Activated naive CD8-positive, alpha-beta T cell treated with anti-CD3 and anti-CD28 coated beads for 36 hours (primary cell): ENCODE results near the gene SMPD4. TPM values are rescaled to one million over a fixed set of nuclear protein-coding genes. Genes with fewer than 3 reads are reported as not detected.
"Not testable (repeated sequence)": the region's sequence is repeated elsewhere in the genome, so short reads cannot be mapped to it uniquely, and the experiment has no call there.

Experiments used
- DNase-seq: peaks from one replicate; pipeline ENCODE4 v3.0.0; 2021
- H3K27ac Mint-ChIP-seq: one replicate; pipeline ENCODE4 v1.8.0; 2022; ENCODE audit warnings: mild to moderate bottlenecking, moderate library complexity, mixed read lengths
- H3K27me3 Mint-ChIP-seq: one replicate; pipeline ENCODE4 v1.8.0; 2022; ENCODE audit warnings: mild to moderate bottlenecking, mixed read lengths
- H3K36me3 Mint-ChIP-seq: one replicate; pipeline ENCODE4 v1.8.0; 2021; ENCODE audit warnings: mild to moderate bottlenecking, mixed read lengths
- H3K4me1 Mint-ChIP-seq: one replicate; pipeline ENCODE4 v1.8.0; 2021; ENCODE audit warnings: mixed read lengths
- H3K4me3 Mint-ChIP-seq: one replicate; pipeline ENCODE4 v1.8.0; 2022; ENCODE audit warnings: mild to moderate bottlenecking, moderate library complexity, mixed read lengths
- H3K9me3 Mint-ChIP-seq: one replicate; pipeline ENCODE4 v1.8.0; 2022; ENCODE audit warnings: mixed read lengths
- total RNA-seq, 2 experiments: library from RNA; stranded (reverse); gene quantifications; one replicate each; pipeline ENCODE4 v1.2.3, GENCODE V29; 2021

Gene SMPD4
- total RNA-seq, 2 experiments from 2014 or later: 109 to 110 TPM

DNA sequence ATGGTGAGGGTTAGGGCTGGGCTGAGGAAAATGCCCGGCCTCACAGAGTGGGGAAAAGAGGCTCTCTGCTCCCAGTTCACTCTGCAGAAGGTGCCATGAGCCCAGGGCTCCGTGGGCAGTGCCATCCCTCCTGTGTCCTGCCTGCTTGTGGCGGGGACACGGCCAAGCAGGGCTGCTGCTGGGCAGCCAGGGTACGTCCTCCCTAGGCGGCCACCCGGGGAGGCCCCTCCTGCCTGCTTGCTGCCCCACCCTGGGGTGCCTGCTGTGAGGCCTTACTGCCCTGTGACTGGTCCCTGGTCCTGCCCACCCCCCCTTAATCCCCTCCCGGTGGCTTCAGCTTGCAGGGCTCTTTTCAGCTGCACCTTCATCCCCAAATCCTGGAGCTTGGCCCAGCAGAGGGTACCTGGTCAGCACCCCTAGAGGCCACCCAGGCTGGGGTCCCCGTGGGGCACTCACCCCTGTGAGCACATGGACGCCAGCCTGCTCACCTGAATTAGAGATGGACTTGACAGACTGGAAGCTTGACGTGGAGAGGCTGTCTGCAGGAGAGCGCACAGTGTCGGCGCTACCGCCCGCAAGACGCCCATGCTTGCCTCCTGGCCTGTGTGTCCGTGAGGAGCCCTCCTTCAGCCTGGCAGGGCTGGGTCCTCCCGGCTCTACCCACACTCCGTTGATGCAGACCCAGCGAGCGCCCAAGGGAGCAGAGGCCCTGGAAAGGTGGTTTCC is 39.6 kb downstream of the SMPD4 start:
- H3K4me3 Mint-ChIP-seq, H3K27ac Mint-ChIP-seq, H3K36me3 Mint-ChIP-seq, H3K27me3 Mint-ChIP-seq, H3K4me1 Mint-ChIP-seq, DNase-seq, H3K9me3 Mint-ChIP-seq: not testable (repeated sequence)

DNA sequence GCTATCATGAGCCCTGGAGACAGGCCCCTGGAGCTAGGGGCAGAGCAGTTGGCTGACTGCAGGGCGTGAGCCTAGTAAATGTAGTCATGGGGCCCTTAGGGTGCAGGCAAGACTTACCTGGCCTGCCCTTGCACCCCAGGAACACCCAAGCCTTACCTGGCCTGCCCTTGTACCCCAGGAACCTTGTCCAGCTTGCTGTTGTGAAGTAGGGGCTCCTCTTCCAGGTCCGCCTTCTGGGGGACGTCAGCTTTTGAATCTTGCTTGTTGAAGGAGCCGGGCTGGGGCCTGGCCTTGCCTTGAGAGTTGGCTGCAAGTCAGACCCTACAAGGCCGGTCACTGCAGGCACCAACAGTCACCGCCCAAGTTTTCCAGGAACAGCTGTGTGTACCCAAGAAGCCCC is 40.4 kb downstream of the SMPD4 start:
- H3K4me3 Mint-ChIP-seq, H3K27ac Mint-ChIP-seq: not testable (repeated sequence)

DNA sequence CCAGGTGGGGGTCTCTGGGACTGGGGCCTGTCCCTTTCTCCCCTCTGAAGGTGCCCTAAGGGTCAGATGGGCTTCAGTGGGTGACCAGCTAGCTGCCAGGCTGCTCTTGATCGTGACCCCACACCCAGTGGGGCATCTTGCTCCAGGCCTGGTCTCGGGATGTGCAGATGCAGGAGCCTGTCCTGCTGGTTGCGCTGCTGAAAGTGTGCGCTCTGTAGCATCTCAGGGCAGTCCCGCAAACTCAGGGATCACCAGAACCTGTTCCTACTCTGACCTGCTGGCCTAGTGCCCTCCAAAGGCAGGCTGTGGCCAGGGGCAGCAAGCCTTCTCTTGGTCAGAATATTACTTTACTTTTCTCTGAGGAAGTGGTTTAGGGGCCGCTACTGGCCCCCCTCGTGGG is 40.9 kb downstream of the SMPD4 start:
- not testable (repeated sequence) for H3K4me3 Mint-ChIP-seq, H3K36me3 Mint-ChIP-seq, H3K9me3 Mint-ChIP-seq, H3K27me3 Mint-ChIP-seq, H3K4me1 Mint-ChIP-seq, H3K27ac Mint-ChIP-seq, DNase-seq

More for the DNA sequence above, 40.4 kb downstream of the SMPD4 start:
- H3K27me3 Mint-ChIP-seq, H3K9me3 Mint-ChIP-seq, DNase-seq, H3K4me1 Mint-ChIP-seq, H3K36me3 Mint-ChIP-seq: not testable (repeated sequence)

DNA sequence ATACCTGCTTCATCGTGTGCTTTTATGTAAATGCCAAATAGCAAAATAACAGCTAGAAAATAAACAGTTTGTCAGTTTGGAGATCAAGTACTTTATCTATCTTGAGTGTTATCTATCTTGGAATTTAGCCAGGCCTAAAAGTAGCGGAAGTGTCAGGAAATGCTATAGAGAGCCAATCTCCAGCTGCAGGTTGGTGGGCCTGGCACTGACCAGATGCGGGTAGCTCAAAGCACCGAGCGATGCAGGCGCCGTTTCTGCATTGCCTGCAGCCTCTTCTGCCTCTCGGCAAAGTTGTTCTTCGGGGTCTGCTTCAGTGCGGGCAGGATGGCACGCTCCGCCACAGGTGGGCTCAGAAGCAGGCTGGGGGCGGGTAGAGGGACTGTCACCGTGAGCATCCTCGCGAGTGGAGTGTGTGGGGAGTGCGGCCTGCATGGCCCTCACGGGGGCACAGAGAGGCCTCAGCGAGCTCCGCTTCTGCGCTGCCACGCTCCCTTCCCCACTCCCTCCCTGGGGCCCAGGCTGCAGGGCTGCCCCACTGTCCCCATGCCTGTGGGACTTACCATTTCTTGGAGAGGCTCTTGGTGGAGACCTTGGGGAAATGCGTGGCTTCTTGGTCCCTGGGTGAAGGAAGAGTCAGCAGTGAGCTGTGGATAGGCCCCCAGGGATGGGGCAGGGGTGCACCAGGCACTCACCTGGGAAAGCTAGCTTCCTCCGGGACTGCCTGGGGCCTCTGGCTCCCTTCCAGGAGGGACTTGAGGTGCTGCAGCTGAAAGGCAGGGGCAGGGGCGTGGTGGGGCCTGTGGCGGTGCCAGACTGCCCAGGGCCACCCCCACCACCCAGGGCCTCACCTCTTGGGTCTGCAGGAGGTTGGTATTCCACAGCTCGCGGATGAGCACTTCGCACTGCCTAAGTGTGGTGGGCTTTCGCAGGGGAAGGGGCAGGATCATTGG is 41.8 kb downstream of the SMPD4 start:
- H3K4me3 Mint-ChIP-seq, DNase-seq, H3K4me1 Mint-ChIP-seq, H3K9me3 Mint-ChIP-seq, H3K36me3 Mint-ChIP-seq, H3K27me3 Mint-ChIP-seq, H3K27ac Mint-ChIP-seq: not testable (repeated sequence)

DNA sequence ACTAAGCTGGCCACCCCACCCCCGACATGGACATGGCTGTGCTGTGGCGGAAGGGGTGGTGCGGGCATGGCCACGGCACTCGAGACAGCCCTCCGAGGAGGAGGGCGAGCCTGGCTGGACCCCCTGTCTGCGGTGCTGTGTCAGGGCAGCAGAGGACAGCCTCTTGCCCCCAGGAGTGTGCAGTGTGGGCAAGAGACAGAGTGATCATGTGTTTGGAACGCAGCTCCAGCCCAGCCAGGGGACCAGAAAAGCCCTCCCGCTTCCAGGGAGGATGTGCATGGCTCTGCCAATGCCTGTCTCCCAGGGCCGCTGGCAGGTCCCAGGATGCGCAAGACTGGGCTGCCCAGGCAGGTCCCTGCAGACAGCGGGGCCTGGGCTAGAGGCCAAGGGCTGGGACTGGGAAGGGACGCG is 42.6 kb downstream of the SMPD4 start:
- not testable (repeated sequence) for H3K4me3 Mint-ChIP-seq, H3K27me3 Mint-ChIP-seq, DNase-seq, H3K9me3 Mint-ChIP-seq, H3K27ac Mint-ChIP-seq, H3K4me1 Mint-ChIP-seq, H3K36me3 Mint-ChIP-seq

DNA sequence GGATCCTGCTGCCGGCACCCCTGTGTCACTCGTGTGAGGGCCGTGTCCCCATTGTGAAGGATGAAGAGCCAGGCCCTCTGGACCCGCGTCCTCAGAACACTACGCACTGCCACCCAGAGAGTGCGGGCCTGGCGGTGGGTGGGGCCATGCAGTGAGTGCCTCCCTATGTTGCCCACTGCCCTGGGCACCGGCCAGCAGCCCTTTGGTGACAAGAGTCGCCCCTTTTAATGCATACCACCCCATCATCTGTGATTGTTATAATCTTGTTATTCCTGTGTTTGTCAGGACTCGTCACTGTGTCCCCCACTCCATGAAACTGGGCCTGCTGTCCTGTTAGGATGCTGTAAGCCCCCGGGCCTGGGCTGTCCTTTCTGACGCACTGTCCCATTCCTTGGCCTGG is 43.1 kb downstream of the SMPD4 start:
- not testable (repeated sequence) for H3K27me3 Mint-ChIP-seq, H3K9me3 Mint-ChIP-seq, H3K4me1 Mint-ChIP-seq, H3K4me3 Mint-ChIP-seq, H3K27ac Mint-ChIP-seq, DNase-seq, H3K36me3 Mint-ChIP-seq

DNA sequence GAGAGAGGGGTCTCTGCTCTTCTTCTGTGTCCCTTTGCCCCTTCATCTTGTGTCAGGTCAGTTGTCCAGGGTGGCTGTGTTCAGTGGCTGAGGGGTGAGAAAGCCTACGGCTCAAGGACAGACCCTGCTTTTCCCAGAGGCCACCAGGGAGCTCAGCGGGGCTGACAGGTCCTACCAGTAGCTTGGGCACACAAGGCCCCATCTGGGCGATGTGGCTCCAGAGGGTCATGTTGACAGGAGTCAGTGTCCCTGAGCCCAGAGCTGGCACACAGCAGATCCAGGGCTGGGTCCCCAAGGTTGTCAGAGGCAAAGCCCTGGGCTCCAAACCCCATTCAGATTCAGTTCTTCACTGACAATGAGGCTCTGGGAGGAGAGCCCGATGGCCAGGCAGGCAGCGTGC is 44.3 kb downstream of the SMPD4 start:
- not testable (repeated sequence) for H3K9me3 Mint-ChIP-seq, H3K36me3 Mint-ChIP-seq

DNA sequence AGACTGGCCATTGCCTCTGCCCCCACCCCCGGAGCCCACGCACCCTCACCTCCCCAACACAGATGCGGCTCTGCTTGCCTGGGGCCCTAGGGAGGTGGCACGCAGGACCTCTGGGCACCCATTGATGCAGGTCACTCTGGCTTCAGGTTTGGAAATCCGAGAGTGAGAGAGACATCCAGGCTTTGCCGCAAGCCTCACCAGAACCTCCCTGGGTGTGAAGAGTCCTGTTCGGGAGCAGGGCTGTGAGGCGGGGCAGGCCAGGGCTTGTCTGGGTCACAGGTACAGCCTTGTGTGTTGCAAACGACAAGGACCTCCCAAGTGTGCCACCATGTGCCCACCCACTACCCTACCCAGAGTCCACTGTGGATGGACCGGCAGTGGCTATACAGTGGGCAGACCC is 44.9 kb downstream of the SMPD4 start:
- H3K4me3 Mint-ChIP-seq, H3K27me3 Mint-ChIP-seq, DNase-seq, H3K27ac Mint-ChIP-seq, H3K9me3 Mint-ChIP-seq, H3K36me3 Mint-ChIP-seq, H3K4me1 Mint-ChIP-seq: not testable (repeated sequence)

More for the DNA sequence above, 44.3 kb downstream of the SMPD4 start:
- not testable (repeated sequence) for H3K4me1 Mint-ChIP-seq, H3K4me3 Mint-ChIP-seq, DNase-seq, H3K27me3 Mint-ChIP-seq, H3K27ac Mint-ChIP-seq

DNA sequence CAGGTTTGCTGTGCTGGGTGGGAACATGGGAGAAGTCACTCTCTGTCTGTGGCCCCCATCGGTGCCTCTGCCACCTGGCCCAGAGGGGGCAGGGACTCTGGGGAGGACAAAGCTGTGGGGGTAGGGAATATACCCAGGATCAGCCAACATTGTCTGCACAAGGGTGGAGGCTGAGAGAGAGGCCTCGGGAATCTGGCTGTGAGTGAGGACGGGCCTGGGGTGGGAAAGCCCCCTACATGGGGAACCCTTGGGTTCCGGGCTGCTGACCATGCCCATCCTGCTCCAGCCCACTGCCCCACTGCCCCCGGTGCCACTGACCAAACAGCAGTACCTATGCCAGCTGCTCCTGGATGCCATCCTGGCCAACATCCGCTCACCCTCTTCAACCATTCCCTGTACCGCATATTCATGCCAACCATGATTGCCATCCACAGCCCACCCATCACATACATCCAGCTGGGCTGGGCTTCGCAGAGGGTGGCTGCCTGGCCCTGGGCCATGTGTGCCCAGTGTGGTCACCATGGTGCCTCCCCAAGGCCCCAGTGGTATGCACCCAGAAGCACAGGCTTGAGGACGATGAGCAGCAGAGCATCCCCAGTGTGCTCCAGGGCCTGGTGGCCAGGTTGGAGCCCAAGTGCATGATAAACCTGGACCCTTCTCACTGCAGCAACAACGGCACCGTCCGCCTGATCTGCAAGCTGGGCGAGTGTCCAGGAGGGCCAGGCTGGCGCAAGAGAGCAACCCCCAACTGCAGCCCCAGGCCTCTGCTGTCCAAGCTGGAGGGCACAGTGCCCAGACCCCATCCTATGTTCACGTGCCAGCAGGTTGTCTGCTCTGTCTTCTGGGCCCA is 45.5 kb downstream of the SMPD4 start:
- Mint-ChIP-seq H3K4me3 (no peak overlapping the region), H3K36me3 (no peaks in the 10 kb centered on the region), H3K4me1 (peaks cover 2% of the 10 kb centered on the region), H3K9me3 (no peaks in the 10 kb centered on the region), H3K27me3 (peaks cover 3% of the 10 kb centered on the region), H3K27ac (no peak overlapping the region)
- DNase-seq: no peak

DNA sequence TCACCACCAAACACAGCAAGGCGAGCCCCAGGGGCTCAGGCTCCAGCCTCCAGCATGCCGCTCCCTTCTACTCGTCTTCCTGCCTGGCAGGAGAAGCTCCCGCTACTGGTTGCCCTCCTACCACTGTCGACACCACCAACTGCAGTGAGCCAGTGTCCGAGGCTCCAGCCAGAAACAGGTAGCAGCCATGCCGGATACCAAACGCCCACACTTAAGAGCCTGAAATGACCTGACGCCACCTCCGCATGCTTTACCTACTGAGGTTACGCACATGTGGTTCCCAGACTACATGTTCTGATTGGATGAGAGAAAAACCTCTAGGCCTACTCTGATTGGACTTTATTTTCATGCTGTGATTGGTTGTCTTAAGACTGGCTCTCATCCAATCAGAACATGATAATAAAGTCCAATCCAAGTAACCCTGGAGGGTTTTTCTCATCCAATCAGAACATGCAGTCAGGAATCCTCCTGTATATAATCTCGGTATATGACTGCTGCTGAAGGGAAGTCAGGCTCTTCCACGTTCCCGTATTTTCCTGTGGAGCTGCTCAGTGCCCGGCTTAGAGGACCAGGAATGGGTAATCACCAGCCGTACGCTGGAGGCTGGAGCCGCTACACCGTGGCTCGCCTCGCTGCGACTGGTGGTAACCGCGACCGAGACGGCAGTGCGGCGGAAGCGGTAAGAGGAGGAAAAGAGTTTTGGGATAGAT is 52.1 kb downstream of the SMPD4 start, which contains the start of gene POTEF:
Gene POTEF, minus strand, starts transcription at position 103 of the 710 bp plus-strand sequence. CDS start 8,707 bp downstream, outside the sequence.
- H3K9me3 Mint-ChIP-seq, H3K27me3 Mint-ChIP-seq, DNase-seq, H3K36me3 Mint-ChIP-seq, H3K27ac Mint-ChIP-seq, H3K4me3 Mint-ChIP-seq, H3K4me1 Mint-ChIP-seq: not testable (repeated sequence)

DNA sequence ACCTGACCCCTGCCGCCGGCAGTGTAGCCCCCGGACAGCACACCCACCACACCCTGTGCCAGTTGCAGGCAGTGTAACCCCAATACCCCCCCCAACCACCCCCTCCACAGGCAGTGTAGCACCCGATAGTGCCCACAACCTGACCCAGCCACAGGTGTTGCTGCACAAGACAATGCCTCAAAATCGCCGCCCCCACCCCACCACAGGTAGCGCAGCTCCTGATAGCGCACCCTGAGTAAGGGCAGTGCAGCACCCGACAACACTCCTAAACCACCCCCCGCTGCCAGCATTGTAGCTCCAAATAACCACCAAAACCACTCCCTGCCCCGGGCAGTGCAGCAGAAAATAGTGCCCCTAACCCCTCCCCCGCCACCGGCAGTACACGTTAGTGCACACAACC is 52.9 kb downstream of the SMPD4 start:
- H3K9me3 Mint-ChIP-seq, H3K27me3 Mint-ChIP-seq, H3K36me3 Mint-ChIP-seq, DNase-seq, H3K27ac Mint-ChIP-seq, H3K4me1 Mint-ChIP-seq, H3K4me3 Mint-ChIP-seq: not testable (repeated sequence)

DNA sequence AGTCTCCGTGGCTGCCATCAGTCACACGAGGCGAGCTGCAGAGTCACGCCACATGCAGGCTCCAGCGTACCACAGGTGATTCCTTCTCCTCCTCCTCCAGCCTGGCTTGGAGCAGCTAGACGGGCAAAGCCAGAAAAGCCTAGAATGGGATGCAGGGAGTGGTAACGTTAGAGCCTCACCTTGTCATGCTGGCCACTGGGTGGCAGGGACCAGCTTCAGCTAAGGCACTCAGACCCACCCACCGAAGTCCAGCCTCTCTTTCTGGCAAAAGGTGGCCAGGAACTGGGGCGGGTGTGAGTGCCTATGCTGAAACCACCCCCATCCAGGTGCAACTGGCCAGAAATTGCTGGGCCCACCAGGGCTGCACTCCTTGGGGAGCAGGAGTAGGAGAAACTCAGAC is 53.7 kb downstream of the SMPD4 start:
- not testable (repeated sequence) for H3K4me3 Mint-ChIP-seq, H3K27me3 Mint-ChIP-seq, DNase-seq, H3K27ac Mint-ChIP-seq, H3K9me3 Mint-ChIP-seq, H3K36me3 Mint-ChIP-seq, H3K4me1 Mint-ChIP-seq

DNA sequence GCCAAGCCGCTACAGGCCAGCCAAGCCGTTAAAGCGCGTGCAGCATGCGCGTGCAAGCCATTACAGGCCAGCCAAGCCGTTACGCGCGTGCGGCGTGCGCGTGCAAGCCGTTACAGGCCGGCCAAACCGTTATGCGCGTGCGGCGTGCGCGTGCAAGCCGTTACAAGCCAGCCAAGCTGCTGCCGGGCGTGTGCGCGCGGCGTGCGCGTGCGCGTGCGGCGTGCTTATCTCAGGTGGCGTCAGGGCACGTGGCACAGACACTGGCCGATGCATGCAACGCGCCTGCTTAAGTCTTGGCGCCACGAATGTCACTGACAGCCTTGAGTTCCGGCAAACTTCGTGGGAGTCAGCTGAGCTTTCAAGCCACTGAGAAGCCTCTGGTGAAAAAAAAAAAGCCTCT is 60.5 kb downstream of the SMPD4 start:
- not testable (repeated sequence) for H3K4me1 Mint-ChIP-seq, DNase-seq, H3K27me3 Mint-ChIP-seq, H3K4me3 Mint-ChIP-seq, H3K9me3 Mint-ChIP-seq, H3K36me3 Mint-ChIP-seq, H3K27ac Mint-ChIP-seq

DNA sequence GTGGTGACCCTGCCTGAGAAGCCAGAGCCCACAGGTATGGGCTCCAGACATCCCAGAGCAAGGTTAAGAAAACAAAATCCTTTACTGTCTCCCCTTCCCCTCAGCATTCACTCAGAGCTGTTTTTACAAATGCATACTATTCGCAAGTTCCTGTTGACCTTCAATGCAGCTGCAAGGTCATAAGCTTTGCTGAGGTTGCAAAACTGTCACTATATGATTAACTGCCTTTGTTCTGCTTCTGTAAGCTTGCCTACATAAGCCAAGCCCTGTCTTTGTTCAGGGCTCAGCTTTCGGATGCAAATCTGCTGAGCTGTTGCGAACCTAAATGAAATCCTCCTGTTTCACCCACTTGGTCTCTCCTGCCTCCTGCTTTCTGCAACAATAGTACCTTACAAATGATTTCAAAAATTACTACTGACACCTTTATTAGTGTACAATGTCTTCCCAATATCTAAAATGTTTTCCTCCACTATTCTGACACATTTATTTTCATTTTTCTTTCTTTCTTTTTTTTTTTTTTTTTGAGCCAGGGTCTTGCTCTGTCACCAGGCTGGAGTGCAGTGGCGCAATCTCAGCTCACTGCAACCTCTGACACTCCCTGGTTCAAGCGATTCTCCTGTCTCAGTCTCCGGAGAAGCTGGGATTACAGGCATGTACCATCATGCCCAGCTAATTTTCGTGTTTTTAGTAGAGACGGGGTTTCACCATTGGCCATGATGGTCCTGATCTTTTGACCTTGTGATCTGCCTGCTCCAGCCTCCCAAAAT is 78.6 kb downstream of the SMPD4 start:
- not testable (repeated sequence) for H3K9me3 Mint-ChIP-seq, H3K36me3 Mint-ChIP-seq, DNase-seq, H3K4me3 Mint-ChIP-seq, H3K4me1 Mint-ChIP-seq, H3K27ac Mint-ChIP-seq, H3K27me3 Mint-ChIP-seq
